IPS-NIHi11 (cell line): ENCODE data around the gene ATL2.

ENCODE experiments used
- DNase-seq: peaks from one replicate; pipeline ENCODE4 v3.0.0; 2012; ENCODE audit warnings: mixed read lengths, low spot score

The ATL2 gene

DNA sequence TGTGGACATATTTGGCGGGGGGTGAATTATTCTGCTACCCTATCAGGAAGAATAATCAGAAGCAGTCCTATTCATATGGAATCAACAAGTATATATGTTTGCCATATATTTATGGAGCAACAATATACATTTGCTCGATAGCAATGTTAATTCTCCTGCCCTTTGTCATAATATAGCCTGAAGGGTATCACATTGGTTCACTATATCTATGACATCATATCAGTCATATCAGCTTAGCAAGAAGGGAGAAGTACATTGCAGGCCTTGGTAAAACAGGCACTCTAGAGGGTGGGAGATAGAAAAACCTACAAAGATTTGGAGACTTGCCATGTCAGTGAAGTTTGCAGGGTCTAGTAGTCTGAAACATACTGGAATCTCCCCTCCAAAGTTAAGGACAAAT lies 128.4 kb downstream of the ATL2 start:
- DNase-seq: no peak

DNA sequence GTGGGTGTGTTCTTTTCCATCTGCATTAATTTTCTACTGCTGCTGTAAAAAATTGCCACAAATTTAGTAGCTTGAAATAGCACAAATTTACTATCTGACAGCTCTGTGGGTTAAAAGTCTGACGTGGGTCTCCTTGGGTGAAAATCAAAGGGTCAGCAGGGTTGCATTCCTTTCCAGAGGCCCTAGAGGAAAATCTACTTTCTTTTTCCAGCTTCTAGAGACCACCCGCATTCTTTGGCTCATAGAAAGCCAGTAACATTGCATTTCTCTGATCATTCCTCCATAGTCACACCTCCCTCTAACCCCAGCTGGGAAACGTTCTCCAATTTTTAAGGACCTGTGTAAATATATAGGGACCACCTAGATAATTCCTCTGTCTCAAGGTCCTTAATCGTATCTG lies 128.8 kb downstream of the ATL2 start:
- no peak for DNase-seq

DNA sequence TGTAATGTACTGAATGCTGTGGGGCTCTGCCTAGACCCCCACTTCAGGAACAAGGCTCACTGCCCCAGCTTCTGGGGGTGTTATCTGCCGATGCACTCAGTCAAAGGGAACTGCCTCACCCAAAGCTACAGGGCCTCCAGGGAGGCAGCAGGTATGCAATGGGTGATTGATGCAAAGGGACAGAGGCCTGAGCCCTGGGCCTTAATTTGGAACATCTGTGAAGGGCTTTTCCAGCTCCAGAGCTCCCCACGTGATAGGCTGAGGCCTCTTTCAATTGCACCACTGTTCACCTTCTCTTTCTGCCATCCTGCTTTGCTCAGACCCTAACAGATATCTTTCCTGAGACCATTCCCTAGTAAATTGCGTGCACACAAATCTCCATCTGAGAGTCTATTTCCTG lies 131.0 kb downstream of the ATL2 start:
- DNase-seq: no peak

- DNase-seq: peak; percentile 58
Observed at GRCh38 chr2:38245114-38245641, 131.9 kb downstream of the ATL2 start.

DNA sequence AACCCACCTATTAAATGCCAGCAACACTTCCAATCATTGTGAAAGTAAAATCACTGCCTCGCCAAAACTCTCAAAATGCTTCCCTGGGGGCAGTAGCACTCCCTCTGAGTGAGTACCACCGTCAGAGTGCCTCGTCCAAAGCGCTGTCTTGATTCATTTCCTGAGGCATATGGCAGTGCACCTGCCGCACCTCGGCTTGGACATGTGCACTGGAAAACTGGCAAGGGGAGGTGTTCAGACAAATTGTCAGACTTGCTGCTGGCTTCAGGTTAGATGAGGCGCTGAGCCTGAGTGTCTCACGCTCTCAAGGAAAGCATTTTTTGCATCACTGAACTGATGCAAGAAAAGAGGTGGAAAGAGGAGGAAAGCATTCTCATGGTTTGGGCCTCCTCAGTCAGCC lies 132.8 kb downstream of the ATL2 start:
- DNase-seq: no peak
